ENCODE results near the gene RTKN2. TPM values are rescaled to one million over a fixed set of nuclear protein-coding genes. Genes with fewer than 3 reads are reported as not detected.

RTKN2 gene
- total and polyA plus RNA-seq, 9 of the 15 experiments (the other 6 are each of a cell fraction or from before 2014, with no cell fraction given), result 0.03 to 0.11 (median 0.05) TPM; not detected in 2

GRCh38 chr10:62297857-62298256 lies 29.2 kb upstream of the RTKN2 start (continued):
- TF ChIP-seq THAP12 (CRISPR knock-in tag; IDR thresholded peaks at IDR 0.05), result no peak
- no peak for TF ChIP-seq ZNF384 (IDR thresholded peaks at IDR 0.05; ENCODE audit: low read depth, low read length)
- no peak for TF ChIP-seq USF2 (CRISPR knock-in tag; IDR thresholded peaks at IDR 0.05)
- no peak for TF ChIP-seq TBP (optimal IDR thresholded peaks at IDR 0.05; ENCODE audit: low read depth, low read length)
- no peak for TF ChIP-seq PHTF2 (CRISPR knock-in tag; IDR thresholded peaks at IDR 0.05)
- no peak for TF ChIP-seq FOXP4 (CRISPR knock-in tag; IDR thresholded peaks at IDR 0.05; ENCODE audit: borderline replicate concordance)

Data from K562 (cell line).